ENCODE measurements around the gene MAZ. TPM values are rescaled to one million over a fixed set of nuclear protein-coding genes. Genes with fewer than 3 reads are reported as not detected.
A peak's percentile ranks its signal among the peaks of the same experiment; 100 is the strongest.
"Not testable (repeated sequence)": the region's sequence is repeated elsewhere in the genome, so short reads cannot be mapped to it uniquely, and the experiment has no call there.

Gene MAZ
- total and polyA plus RNA-seq, 4 donors: 16.0 to 272 (median 45.1) TPM

GRCh38 chr16:29783094-29783953 lies 23.0 kb upstream of the MAZ start:
- TF ChIP-seq HNF4A (conservative IDR thresholded peaks at IDR 0.05): peak; percentile 34 to 56
- H3K4me3 ChIP-seq (ENCODE audit: low read depth in 1 of 3, low read length in 3 of 3): not testable (repeated sequence)
- WGBS: 83% methylated on average over 13 of the region's 13 CpGs

GRCh38 chr16:29784157-29784556 lies 22.2 kb upstream of the MAZ start:
- H3K36me3 ChIP-seq (ENCODE audit: control insufficient read depth in 4 of 4, insufficient read depth in 3 of 4, low read depth in 1 of 4, low read length in 3 of 4): no peaks in the 10 kb centered on the region
- H3K4me3 ChIP-seq (ENCODE audit: low read depth in 1 of 3, low read length in 3 of 3): no peak overlapping the region
- WGBS: 95% methylated on average over 2 of the region's 2 CpGs
- TF ChIP-seq EGR1 (IDR thresholded peaks at IDR 0.05; ENCODE audit: low read depth in 2 of 2) (no peak), RXRA (IDR thresholded peaks at IDR 0.05) (no peak), CTCF (IDR thresholded peaks at IDR 0.05; ENCODE audit: low read depth, low read length, missing input control) (no peak), ZBTB33 (IDR thresholded peaks at IDR 0.05) (no peak), ATF3 (IDR thresholded peaks at IDR 0.05) (no peak)
- H3K9me3 ChIP-seq (ENCODE audit: control insufficient read depth in 4 of 4, low read length in 3 of 4): no peaks in the 10 kb centered on the region
- DNase-seq (ENCODE audit: low spot score): no peak
- H3K27ac ChIP-seq (ENCODE audit: low read depth in 1 of 2, low read length in 2 of 2): no peak overlapping the region
- H3K27me3 ChIP-seq (ENCODE audit: control insufficient read depth in 4 of 4, insufficient read depth in 4 of 4, low read length in 3 of 4): no peaks in the 10 kb centered on the region
- no peak overlapping the region for H3K9ac ChIP-seq (ENCODE audit: low read depth in 1 of 2, low read length in 2 of 2)
- H3K4me1 ChIP-seq (ENCODE audit: control insufficient read depth in 4 of 4, insufficient read depth in 4 of 4, low read length in 3 of 4): peaks cover 0 to 3% (median 2%) of the 10 kb centered on the region in 4 donors

More at GRCh38 chr16:29783094-29783953, 23.0 kb upstream of the MAZ start:
- H3K9ac ChIP-seq (ENCODE audit: low read depth in 1 of 2, low read length in 2 of 2); DNase-seq (ENCODE audit: low spot score); H3K27ac ChIP-seq (ENCODE audit: low read depth in 1 of 2, low read length in 2 of 2); H3K4me1 ChIP-seq (ENCODE audit: control insufficient read depth in 4 of 4, insufficient read depth in 4 of 4, low read length in 3 of 4); H3K9me3 ChIP-seq (ENCODE audit: control insufficient read depth in 4 of 4, low read length in 3 of 4); H3K27me3 ChIP-seq (ENCODE audit: control insufficient read depth in 4 of 4, insufficient read depth in 4 of 4, low read length in 3 of 4); H3K36me3 ChIP-seq (ENCODE audit: control insufficient read depth in 4 of 4, insufficient read depth in 3 of 4, low read depth in 1 of 4, low read length in 3 of 4): not testable (repeated sequence)

- Histone ChIP-seq H3K4me1 (ENCODE audit: control insufficient read depth in 4 of 4, insufficient read depth in 4 of 4, low read length in 3 of 4) (peaks cover 3 to 5% (median 5%) of the 10 kb centered on the region in 4 donors), H3K9ac (ENCODE audit: low read depth in 1 of 2, low read length in 2 of 2) (no peak overlapping the region), H3K27me3 (ENCODE audit: control insufficient read depth in 4 of 4, insufficient read depth in 4 of 4, low read length in 3 of 4) (no peaks in the 10 kb centered on the region), H3K36me3 (ENCODE audit: control insufficient read depth in 4 of 4, insufficient read depth in 3 of 4, low read depth in 1 of 4, low read length in 3 of 4) (no peaks in the 10 kb centered on the region), H3K27ac (ENCODE audit: low read depth in 1 of 2, low read length in 2 of 2) (no peak overlapping the region), H3K4me3 (ENCODE audit: low read depth in 1 of 3, low read length in 3 of 3) (peak overlapping the region in 2 of 3 donors; percentile 18 to 27), H3K9me3 (ENCODE audit: control insufficient read depth in 4 of 4, low read length in 3 of 4) (no peaks in the 10 kb centered on the region)
- 26% methylated on average over 38 of the region's 38 CpGs for WGBS
- peak; percentile 79 for DNase-seq (ENCODE audit: low spot score)
- TF ChIP-seq CTCF (IDR thresholded peaks at IDR 0.05; ENCODE audit: low read depth, low read length, missing input control) (peak; percentile 71), HNF4A (conservative IDR thresholded peaks at IDR 0.05) (no peak), FOXA2 (IDR thresholded peaks at IDR 0.05) (no peak), EGR1 (IDR thresholded peaks at IDR 0.05; ENCODE audit: low read depth in 2 of 2) (no peak), RAD21 (IDR thresholded peaks at IDR 0.05) (peak; percentile 68 to 85), TAF1 (conservative IDR thresholded peaks at IDR 0.05) (no peak), MAX (IDR thresholded peaks at IDR 0.05) (no peak), GABPA (IDR thresholded peaks at IDR 0.05 in 1 of 2, conservative IDR thresholded peaks at IDR 0.05 in 1 of 2) (no peak), REST (IDR thresholded peaks at IDR 0.05) (peak; percentile 45)
These were observed 21.3 kb upstream of the MAZ start for GRCh38 chr16:29784901-29785500.
